Stimulated activated CD8-positive, alpha-beta memory T cell treated with anti-CD3 and anti-CD28 coated beads, Interleukin-4, amount 100 ng/mL, for 4 hours (primary cell): Measurements from ENCODE around the gene CSAD.
"Not testable (repeated sequence)": the region's sequence is repeated elsewhere in the genome, so short reads cannot be mapped to it uniquely, and the experiment has no call there.

Experiments used
- DNase-seq, 2 donors: peaks; one replicate each; pipeline ENCODE4 v3.0.0-alpha.2; 2020; ENCODE audit warnings: low read depth in 2 of 2, low spot score in 1 of 2

The CSAD gene

GRCh38 chr12:53218551-53219291, 38.0 kb upstream of the CSAD start:
- DNase-seq: no peak

GRCh38 chr12:53217931-53218307, 37.2 kb upstream of the CSAD start:
- DNase-seq: no peak

GRCh38 chr12:53217051-53217930, 36.6 kb upstream of the CSAD start:
- no peak for DNase-seq

GRCh38 chr12:53215497-53215896, 34.8 kb upstream of the CSAD start:
- DNase-seq: no peak

- DNase-seq: no peak
Observed at GRCh38 chr12:53214687-53215455, 34.1 kb upstream of the CSAD start.

- no peak for DNase-seq
Observed at GRCh38 chr12:53214221-53214620, 33.5 kb upstream of the CSAD start.

GRCh38 chr12:53213348-53213747, 32.6 kb upstream of the CSAD start:
- peak; percentile 68 for DNase-seq

- DNase-seq: no peak
Observed at GRCh38 chr12:53212931-53213330, 32.2 kb upstream of the CSAD start.

- no peak for DNase-seq
Observed at GRCh38 chr12:53211476-53212381, 31.0 kb upstream of the CSAD start.

- no peak for DNase-seq
Observed at GRCh38 chr12:53210843-53211242, 30.1 kb upstream of the CSAD start.

GRCh38 chr12:53208877-53209463, 28.2 kb upstream of the CSAD start:
- no peak for DNase-seq

- DNase-seq: no peak
Observed at GRCh38 chr12:53208435-53208834, 27.7 kb upstream of the CSAD start.

GRCh38 chr12:53207042-53207441, 26.3 kb upstream of the CSAD start, which contains the start of gene ITGB7:
TSS of gene ITGB7 (minus strand) at chr12:53207251. CDS start at chr12:53200443, 6,808 bp downstream.
- peak in 1 of 2 donors; percentile 32 for DNase-seq

- DNase-seq: peak in 1 of 2 donors; percentile 48
Observed at GRCh38 chr12:53205747-53206419, 25.2 kb upstream of the CSAD start.

- DNase-seq: no peak
Observed at GRCh38 chr12:53204351-53204750, 23.6 kb upstream of the CSAD start.

- not testable (repeated sequence) for DNase-seq
Observed at GRCh38 chr12:53202316-53202715, 21.6 kb upstream of the CSAD start.

- no peak for DNase-seq
Observed at GRCh38 chr12:53201639-53202038, 20.9 kb upstream of the CSAD start.

GRCh38 chr12:53201177-53201541, 20.4 kb upstream of the CSAD start:
- DNase-seq: no peak

- DNase-seq: no peak
Observed at GRCh38 chr12:53200458-53201176, 19.9 kb upstream of the CSAD start.
